ENCODE results near the gene OBSCN. TPM values are rescaled to one million over a fixed set of nuclear protein-coding genes. Genes with fewer than 3 reads are reported as not detected.

Gene OBSCN
- total and polyA plus RNA-seq, 10 of the 15 experiments (the other 5 are each of a cell fraction or from before 2014, with no cell fraction given), result 0.01 to 0.36 (median 0.08) TPM; not detected in 2

DNA sequence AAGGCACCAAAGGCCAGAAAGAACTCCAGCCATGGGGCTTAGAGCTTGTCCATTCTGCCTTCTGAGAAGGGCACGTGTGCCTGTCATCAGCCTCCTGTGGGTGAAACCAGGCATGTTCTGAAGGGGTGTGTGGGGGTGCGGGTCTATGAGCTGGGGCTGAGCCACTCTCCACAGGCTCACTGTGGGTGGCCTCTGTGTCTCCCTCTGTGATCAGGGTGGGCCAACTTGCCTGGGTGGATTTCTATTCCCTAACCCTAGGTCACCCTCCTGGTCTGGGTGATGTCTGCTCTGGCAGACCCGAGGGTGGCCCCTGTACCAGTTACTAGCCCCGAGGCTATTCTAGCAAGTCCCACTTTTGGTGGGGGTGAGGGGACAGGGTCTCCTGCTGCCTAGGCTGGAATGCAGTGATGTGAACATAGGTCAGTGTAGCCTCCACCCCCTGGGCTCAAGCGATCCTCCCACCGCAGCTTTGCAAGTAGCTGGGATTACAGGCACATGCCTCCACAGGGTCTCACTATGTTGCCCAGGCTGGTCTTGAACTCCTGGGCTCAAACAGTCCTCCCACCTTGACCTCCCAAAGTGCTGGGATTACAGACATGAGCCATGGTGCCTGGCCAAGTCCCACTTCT lies 104.4 kb downstream of the OBSCN start:
- no peaks in the 10 kb centered on the region for H3K79me2 ChIP-seq (ENCODE audit: control insufficient read depth, insufficient read depth, low read length)
- SMC1A ChIA-PET (ENCODE audit: uncharacterized antibody, unreplicated experiment), result no interaction called here
- intact Hi-C loops (cut with micrococcal nuclease; ENCODE audit: unreplicated experiment), result no loop called here
- H2AFZ ChIP-seq (ENCODE audit: control insufficient read depth, low read depth, low read length), result no peak overlapping the region
- FAIRE-seq (no peak), ATAC-seq (no peak), DNase-seq (ENCODE audit: low read depth, low spot score) (no peak)
- H3K36me3 ChIP-seq (ENCODE audit: control insufficient read depth in 2 of 2, insufficient read depth in 2 of 2, low read length in 1 of 2), result no peaks in the 10 kb centered on the region
- H3K4me2 ChIP-seq (ENCODE audit: control insufficient read depth, insufficient read depth), result no peak overlapping the region
- WGBS (ENCODE audit: insufficient coverage, insufficient replicate concordance, low lambda C conversion rate, missing lambda C conversion rate), result 18% methylated on average over 6 of the region's 6 CpGs
- no peak overlapping the region for H3K9ac ChIP-seq (ENCODE audit: control insufficient read depth, insufficient read depth, low read length)
- CTCF ChIA-PET, result no interaction called here
- H4K20me1 ChIP-seq (ENCODE audit: control insufficient read depth, insufficient read depth), result no peaks in the 10 kb centered on the region
- no peak overlapping the region for H3K27ac ChIP-seq (ENCODE audit: control insufficient read depth, insufficient read depth)
- in situ Hi-C loops (cut with MboI), result no loop called here
- RAD21 ChIA-PET (ENCODE audit: unreplicated experiment), result no interaction called here
- no peak overlapping the region for H3K4me3 ChIP-seq
- POLR2A ChIA-PET, result interaction anchor here (0.6 kb wide), 1 partner anchor 97 kb away, joined by 5 read pairs; no protein-coding TSS in a partner anchor
- H3K27me3 ChIP-seq (replicated peaks in 1 of 2; ENCODE audit: control insufficient read depth in 2 of 2, insufficient read depth in 2 of 2, low read length in 1 of 2), result no peaks in the 10 kb centered on the region
- TF ChIP-seq RBBP5 (conservative IDR thresholded peaks at IDR 0.05), result no peak
- TF ChIP-seq, protein P1, sequence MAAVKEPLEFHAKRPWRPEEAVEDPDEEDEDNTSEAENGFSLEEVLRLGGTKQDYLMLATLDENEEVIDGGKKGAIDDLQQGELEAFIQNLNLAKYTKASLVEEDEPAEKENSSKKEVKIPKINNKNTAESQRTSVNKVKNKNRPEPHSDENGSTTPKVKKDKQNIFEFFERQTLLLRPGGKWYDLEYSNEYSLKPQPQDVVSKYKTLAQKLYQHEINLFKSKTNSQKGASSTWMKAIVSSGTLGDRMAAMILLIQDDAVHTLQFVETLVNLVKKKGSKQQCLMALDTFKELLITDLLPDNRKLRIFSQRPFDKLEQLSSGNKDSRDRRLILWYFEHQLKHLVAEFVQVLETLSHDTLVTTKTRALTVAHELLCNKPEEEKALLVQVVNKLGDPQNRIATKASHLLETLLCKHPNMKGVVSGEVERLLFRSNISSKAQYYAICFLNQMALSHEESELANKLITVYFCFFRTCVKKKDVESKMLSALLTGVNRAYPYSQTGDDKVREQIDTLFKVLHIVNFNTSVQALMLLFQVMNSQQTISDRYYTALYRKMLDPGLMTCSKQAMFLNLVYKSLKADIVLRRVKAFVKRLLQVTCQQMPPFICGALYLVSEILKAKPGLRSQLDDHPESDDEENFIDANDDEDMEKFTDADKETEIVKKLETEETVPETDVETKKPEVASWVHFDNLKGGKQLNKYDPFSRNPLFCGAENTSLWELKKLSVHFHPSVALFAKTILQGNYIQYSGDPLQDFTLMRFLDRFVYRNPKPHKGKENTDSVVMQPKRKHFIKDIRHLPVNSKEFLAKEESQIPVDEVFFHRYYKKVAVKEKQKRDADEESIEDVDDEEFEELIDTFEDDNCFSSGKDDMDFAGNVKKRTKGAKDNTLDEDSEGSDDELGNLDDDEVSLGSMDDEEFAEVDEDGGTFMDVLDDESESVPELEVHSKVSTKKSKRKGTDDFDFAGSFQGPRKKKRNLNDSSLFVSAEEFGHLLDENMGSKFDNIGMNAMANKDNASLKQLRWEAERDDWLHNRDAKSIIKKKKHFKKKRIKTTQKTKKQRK (IDR thresholded peaks at IDR 0.05; ENCODE audit: low read depth, low read length), result no peak
- no peak for TF ChIP-seq RB1 (IDR thresholded peaks at IDR 0.05; ENCODE audit: borderline replicate concordance)
- no peak for TF ChIP-seq DPF2 (IDR thresholded peaks at IDR 0.05)
- no peak for TF ChIP-seq TARDBP (IDR thresholded peaks at IDR 0.05; ENCODE audit: borderline replicate concordance)
- no TSS peak for BruUV-seq (replicated peaks)
- H3K4me1 ChIP-seq (ENCODE audit: control insufficient read depth, insufficient read depth, low read length), result no peaks in the 10 kb centered on the region
- peaks cover 7% of the 10 kb centered on the region; the same call in 1 of the 3 replicates for H3K9me3 ChIP-seq (replicated peaks; ENCODE audit: control insufficient read depth, insufficient read depth, low read length)
